CD1c-positive myeloid dendritic cell (primary cell): Measurements from ENCODE around the gene B4GALNT4.
"Not testable (repeated sequence)": the region's sequence is repeated elsewhere in the genome, so short reads cannot be mapped to it uniquely, and the experiment has no call there.

Experiments used
- DNase-seq: peaks from one replicate; pipeline ENCODE4 v3.0.0-alpha.2; 2016; ENCODE audit errors: extremely low spot score

B4GALNT4 gene

GRCh38 chr11:359181-359714 is 10.1 kb upstream of the B4GALNT4 start:
- no peak for DNase-seq

GRCh38 chr11:360326-361280 is 8.7 kb upstream of the B4GALNT4 start:
- DNase-seq: no peak

GRCh38 chr11:362642-363442 is 6.5 kb upstream of the B4GALNT4 start:
- no peak for DNase-seq

- not testable (repeated sequence) for DNase-seq
Measured at GRCh38 chr11:363443-363805, 5.9 kb upstream of the B4GALNT4 start.

GRCh38 chr11:363948-364761 is 5.1 kb upstream of the B4GALNT4 start:
- peak; percentile 22 for DNase-seq

- no peak for DNase-seq
Measured at GRCh38 chr11:364991-365725, 4.1 kb upstream of the B4GALNT4 start.

- DNase-seq: no peak
Measured at GRCh38 chr11:365831-366230, 3.5 kb upstream of the B4GALNT4 start.

- DNase-seq: no peak
Measured at GRCh38 chr11:367956-368413, 1.3 kb upstream of the B4GALNT4 start.

- no peak for DNase-seq
Measured at GRCh38 chr11:368414-369335, 624 bp upstream of the B4GALNT4 start.

GRCh38 chr11:370070-370941 is 1.0 kb downstream of the B4GALNT4 start:
- no peak for DNase-seq

- DNase-seq: no peak
Measured at GRCh38 chr11:371051-371450, 1.8 kb downstream of the B4GALNT4 start.

GRCh38 chr11:371716-372590 is 2.7 kb downstream of the B4GALNT4 start:
- DNase-seq: no peak

- no peak for DNase-seq
Measured at GRCh38 chr11:372809-373715, 3.8 kb downstream of the B4GALNT4 start.

- no peak for DNase-seq
Measured at GRCh38 chr11:373716-374551, 4.6 kb downstream of the B4GALNT4 start.

- no peak for DNase-seq
Measured at GRCh38 chr11:375065-376025, 6.0 kb downstream of the B4GALNT4 start.
